NCI-H345 (cell line): ENCODE data around the gene MGLL.

Experiments
- DNase-seq: peaks from one replicate; lab custom pipeline; 2025; lab: John Stamatoyannopoulos, UW

MGLL gene

DNA sequence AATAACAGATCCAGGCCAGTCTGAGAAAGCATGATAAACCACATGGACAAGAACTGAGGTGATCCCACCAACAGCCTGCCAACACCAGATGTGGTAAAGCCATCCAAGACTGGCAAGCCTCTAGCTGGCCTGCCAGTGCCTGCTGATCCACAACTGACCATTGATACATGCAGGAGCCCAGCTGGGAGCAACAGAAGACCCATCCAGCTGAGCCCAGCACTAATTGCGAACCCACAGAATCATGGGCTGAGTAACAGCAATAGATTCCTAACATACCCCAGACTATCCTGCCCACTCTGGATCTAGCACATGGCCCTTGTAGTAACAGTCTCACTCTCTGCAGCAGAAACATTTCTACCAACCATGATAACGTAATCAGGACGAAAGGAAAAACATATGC lies 10.6 kb downstream of the MGLL start:
- no peak for DNase-seq

DNA sequence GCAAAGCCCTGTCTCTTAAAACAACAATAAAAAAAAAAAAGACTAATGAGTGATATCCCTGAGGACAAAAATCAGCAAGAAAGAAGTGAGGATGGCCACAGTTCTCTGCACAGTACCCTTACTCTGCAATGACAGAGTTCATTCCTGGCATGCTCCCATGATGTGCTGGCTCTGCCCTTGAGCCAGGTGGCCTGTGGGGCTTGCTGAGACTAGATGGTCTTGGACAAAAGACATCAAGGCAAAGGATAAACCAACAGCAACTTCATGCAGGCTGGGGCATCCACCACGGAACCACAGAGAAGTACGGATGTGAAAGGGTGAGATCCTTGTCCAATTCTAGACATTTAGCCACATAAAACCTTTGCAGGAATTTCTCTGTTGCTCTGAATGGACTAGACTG lies 12.7 kb downstream of the MGLL start:
- no peak for DNase-seq

GRCh38 chr3:127809211-127809610 lies 13.1 kb downstream of the MGLL start:
- DNase-seq: no peak

GRCh38 chr3:127808197-127808596 lies 14.1 kb downstream of the MGLL start:
- DNase-seq: no peak

DNA sequence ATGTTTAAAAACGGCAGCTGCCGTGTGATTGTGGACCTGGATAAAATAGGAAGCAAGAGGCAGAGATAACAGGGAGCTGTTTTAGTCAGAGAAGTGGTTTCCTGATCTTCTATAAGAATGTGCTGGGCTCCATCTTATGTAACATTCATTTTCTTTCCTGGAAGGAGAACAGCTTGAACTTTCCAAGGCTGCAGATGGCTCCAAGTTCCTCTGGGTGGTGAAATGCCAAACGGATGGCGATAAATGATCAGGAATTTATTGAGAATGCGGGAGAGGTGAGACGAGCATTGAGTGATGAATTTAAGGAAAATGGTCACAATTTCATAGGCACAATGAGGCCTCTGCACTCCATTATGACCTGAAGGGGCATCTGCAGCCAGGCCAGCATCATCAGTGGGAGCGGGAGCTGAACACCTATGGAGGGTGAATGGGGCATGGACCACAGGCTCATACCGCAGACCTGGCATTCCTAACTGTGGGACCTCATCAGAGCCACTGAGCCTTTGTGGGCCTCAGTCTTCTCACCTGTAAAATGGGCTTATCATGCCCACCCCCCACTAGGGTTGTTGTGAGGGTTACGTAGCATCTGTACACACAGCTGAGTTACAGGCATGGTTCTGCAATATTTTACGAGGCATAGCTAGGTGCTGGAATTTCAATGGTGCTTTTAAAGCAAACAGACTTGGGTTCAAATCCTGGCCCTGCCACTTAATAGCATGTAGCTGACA lies 17.1 kb downstream of the MGLL start:
- DNase-seq: no peak

DNA sequence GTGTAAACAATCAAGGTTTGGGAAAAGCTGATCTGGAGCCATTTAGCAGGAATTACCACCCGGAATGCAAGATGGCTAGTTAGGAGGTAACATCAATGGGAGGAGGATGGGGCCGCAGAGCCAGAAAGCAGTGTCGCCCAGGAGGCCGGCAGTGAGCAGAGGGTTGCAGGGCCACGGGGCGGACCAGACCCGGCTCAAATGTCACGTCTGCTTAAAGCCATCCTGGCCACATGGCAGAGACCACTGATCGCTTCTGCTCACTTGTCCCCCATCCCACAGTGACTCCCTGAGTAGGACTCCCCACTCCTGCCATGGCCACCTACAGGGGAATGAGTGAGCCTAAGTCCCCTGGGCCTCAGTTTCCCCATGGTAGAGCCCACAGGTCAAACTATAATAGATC lies 18.2 kb downstream of the MGLL start:
- DNase-seq: no peak

DNA sequence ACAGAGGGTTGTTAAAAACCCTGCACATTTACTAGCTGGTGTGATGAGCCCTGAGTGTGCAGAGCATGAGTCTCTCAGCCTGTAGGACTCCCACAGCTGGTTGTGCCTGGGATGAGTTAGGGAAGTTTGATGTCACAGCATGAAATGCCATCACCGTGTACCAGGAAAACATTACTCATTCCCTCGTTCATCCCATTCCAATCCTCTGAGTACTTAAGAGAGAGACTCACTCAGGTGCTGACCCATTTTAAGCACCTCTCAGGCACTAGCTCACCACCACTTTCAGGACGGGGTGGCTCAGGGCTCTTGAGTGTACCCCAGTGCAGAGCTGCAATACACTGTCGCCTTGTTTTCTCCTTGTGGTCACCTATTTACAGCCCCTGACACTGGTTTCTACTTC lies 18.7 kb downstream of the MGLL start:
- no peak for DNase-seq

GRCh38 chr3:127802606-127803005 lies 19.7 kb downstream of the MGLL start:
- DNase-seq: no peak

DNA sequence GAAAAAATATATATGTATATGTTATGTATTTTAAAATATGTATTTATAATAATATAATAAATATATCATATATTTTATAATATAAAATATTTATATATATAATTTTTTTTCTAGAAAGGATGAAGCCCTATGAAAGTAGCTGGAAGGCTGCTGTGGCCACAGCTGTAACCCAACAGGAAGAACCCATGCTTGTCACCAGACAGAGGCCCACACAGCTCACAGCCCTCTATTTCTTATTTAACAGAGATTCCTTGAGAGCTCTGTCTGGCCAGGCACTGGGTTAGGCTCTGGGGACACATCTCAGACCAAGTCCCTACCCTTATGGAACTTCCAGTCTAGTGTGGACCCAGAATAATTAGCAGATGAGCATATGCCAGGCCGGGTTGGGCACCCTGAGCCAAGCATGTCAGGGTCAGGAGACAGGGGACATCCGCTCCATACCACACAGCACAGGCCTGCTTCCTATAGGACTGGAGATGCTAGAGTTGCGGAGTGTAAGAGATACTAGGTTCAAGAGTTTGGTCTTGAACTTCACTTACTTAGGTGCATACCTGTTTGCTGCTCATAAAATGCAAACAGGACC lies 20.5 kb downstream of the MGLL start:
- no peak for DNase-seq

- DNase-seq: no peak
Measured at GRCh38 chr3:127800508-127800907, 21.8 kb downstream of the MGLL start.

- no peak for DNase-seq
Measured at GRCh38 chr3:127799476-127800222, 22.7 kb downstream of the MGLL start.

DNA sequence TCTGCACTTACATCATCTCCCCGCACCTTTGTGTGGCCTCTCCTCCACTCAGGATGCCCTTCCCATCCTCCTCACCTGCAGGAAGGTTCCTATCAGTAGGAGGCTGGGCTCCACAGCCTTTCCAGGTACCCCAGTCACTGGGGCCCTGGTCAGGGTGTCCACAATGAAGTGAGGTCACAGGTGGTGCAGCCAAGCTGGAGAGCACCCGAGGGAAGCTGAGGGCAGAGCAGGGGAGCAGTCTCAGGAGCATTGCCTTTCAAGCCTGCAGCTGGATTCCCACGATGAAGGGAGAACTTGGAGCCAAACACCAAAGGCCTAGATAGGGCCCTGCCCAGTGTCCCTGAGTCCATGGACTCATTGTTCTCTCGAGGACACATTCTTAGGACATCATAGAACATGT lies 23.6 kb downstream of the MGLL start:
- DNase-seq: no peak

DNA sequence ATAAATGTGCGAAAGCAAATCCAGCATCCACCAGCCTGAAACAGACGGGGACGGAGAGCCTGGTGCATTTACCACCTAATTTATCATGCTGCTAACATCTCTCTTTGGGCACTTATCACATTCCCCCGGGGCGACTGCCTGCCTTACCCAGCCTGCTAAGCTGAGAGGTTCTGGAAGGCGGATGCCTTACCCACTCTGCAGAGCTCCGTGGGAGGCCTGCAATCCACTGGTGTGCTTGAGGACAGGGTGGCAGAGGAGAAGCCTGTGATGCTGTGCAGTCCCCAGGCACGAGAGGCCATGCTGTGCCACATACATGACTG lies 25.5 kb downstream of the MGLL start:
- no peak for DNase-seq

DNA sequence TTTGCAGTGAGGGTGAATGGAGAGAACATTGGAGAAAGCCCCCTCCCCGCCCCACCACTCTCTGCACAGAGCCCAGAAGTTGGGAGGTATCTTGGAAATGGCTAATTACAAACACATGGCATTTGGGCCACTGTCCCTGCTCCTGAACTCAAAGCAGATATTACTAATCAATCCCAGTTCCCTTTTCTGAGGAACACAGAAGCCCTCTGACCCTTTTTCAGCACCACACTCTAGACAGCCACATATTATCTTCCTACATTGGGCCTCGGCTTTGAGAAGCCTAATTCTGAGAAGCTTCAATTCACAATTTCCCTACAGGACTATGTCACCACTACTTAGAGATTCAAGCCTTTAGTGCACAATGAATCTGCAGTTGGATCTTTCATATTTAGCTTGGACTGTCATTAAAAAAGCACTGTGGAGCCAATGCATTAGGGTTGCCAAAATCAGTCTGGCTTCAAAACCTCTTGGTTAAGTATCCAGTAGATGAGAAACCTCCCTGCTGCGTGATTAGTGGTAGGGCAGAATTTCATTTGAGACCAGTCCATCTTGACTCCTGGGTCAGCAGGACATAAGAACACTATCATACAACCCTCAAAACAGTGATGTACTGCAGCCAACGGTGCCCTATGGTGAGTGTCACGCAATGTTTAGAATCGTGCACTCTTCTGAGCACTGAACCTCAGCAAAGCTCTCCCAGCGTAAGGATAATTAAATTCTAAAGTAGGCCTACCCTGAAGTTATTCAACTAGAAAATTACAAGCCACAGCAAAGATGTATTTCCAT lies 26.1 kb downstream of the MGLL start:
- peak; percentile 70 for DNase-seq

GRCh38 chr3:127794972-127795371 lies 27.3 kb downstream of the MGLL start:
- no peak for DNase-seq

DNA sequence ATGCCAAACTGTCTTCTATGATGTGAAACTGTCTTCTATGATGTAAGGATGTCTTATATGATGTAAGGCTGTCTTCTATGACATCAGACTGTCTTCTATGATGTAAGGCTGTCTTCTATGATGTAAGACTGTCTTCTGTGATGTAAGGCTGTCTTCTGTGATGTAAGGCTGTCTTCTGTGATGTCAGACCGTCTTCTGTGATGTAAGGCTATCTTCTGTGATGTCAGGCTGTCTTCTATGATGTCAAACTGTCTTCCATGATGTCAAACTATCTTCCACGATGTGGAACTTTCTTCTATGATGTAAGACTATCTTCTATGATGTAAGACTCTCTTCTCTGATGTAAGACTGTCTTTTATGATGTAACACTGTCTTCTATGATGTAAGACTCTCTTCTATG lies 27.9 kb downstream of the MGLL start:
- no peak for DNase-seq

DNA sequence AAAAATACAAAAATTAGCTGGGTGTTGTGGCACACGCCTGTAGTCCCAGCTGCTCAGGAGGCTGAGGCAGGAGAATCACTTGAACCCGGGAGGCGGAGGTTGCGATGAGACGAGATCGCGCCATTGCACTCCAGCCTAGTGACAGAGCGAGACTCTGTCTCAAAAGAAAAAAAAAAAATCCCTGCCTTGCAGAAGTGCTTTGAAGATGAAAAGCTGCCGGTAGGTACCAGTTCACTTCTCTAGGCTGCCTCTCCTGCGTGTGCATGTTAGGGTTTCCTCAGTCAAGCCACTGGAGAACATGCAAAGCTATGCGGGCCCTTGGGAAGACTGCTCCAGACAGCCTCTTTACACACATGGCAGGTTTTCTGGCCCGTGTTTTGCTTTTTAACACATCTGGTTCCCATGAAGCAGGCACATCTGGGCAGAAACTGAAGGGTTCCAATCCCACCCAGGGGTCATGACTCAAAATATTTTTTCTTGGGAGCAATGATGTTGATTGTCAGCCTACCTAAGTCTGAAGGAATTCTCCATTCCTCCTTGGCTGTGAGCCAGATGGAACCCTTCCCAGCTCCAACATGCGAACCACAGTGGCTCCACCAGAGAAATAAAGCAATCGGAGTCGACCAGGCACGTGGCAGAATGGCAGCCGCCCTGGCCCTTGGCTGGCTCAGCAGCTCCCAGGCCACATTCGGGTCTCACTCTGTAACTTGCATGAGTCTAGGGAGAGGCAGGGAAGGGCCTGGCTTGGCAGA lies 29.6 kb downstream of the MGLL start:
- DNase-seq: no peak

DNA sequence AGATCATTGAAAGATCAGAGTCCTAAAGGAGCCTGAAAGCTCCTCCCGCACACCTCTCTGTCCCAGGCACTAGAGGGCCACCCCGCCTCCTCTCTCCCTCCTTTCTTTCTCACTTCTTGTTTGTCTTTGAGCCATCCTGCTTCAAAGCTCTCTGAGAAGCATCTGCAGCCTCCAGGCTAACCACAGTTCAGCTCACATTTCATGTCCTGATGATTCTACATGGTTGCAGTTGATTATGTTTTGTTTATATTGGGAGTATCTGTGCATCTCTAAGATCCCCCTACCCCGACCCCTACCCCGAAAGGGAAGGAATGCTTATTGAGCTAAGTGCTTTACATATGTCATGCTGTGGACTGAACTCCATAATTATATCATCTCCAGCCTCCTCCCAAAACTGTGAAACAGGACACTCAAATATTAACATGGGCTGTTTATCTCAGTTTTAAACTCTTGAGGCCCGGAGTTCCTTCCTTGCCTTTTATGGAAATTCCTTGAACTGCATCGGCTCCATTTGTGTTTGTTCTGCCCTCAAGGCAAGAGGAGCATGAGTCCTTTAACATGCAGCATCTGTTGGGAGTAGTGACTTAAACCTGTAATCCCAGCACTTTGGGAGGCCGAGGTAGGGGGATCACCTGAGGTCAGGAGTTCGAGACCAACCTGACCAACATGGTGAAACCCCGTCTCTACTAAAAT lies 30.9 kb downstream of the MGLL start:
- DNase-seq: no peak

- no peak for DNase-seq
Measured at GRCh38 chr3:127790882-127791183, 31.5 kb downstream of the MGLL start.

- DNase-seq: no peak
Measured at GRCh38 chr3:127789990-127790881, 32.1 kb downstream of the MGLL start.

- DNase-seq: no peak
Measured at GRCh38 chr3:127789051-127789450, 33.3 kb downstream of the MGLL start.
